Right lobe of liver (tissue), 6 donors: ENCODE data around the gene PIK3R5. TPM values are rescaled to one million over a fixed set of nuclear protein-coding genes. Genes with fewer than 3 reads are reported as not detected.
"Not testable (repeated sequence)": the region's sequence is repeated elsewhere in the genome, so short reads cannot be mapped to it uniquely, and the experiment has no call there.

Source experiments
- ATAC-seq, 4 donors: fragments of 200-7000 bp; cut with Tn5 transposase; one replicate each; pipeline ENCODE4 v1.9.1; 2020; ENCODE audit warnings: mild to moderate bottlenecking in 4 of 4, moderate library complexity in 4 of 4
- DNase-seq, 3 donors: peaks; one replicate each; pipeline ENCODE4 v3.0.0-alpha.2; 2020
- H3K27ac ChIP-seq, 3 donors: fragments of 200-600 bp; one replicate each; pipeline ENCODE4 v1.8.0; 2022
- H3K27me3 ChIP-seq, 2 donors: fragments of 200-600 bp; one replicate each; pipeline ENCODE4 v1.8.0; 2022
- H3K36me3 ChIP-seq, 4 donors: fragments of 200-600 bp; sonication (generic) in 1 of 4; one replicate each; pipeline versions ENCODE4 v1.5.1 to v1.8.0; 2017 to 2022; ENCODE audit warnings: control low read depth in 1 of 4
- H3K4me1 ChIP-seq, 4 donors: fragments of 200-600 bp; sonication (generic) in 1 of 4; one replicate each; pipeline versions ENCODE4 v1.5.1 to v1.8.0; 2017 to 2022; ENCODE audit warnings: control low read depth in 1 of 4
- H3K4me3 ChIP-seq, 3 donors: fragments of 200-600 bp; one replicate each; pipeline ENCODE4 v1.8.0; 2022
- H3K9me3 ChIP-seq, 4 donors: fragments of 200-600 bp; sonication (generic) in 1 of 4; one replicate each; pipeline versions ENCODE4 v1.5.1 to v1.8.0; 2017 to 2022; ENCODE audit warnings: control low read depth in 1 of 4
- POLR2A ChIP-seq: fragments of 450-650 bp; IDR thresholded peaks from one replicate; pipeline ENCODE4 v1.6.1; 2017; ENCODE audit warnings: antibody characterized with exemption, mild to moderate bottlenecking
- WGBS: methylation state at CpG from one replicate; pipeline ENCODE4 v1.1.6; 2018; ENCODE audit warnings: low coverage, low lambda C conversion rate; ENCODE audit not compliant: insufficient coverage; ENCODE audit errors: missing lambda C conversion rate; 5-methylcytosine and 5-hydroxymethylcytosine counted together
- intact Hi-C, 2 donors: fragments of 100-400 bp; cut with DNase I; formaldehyde crosslinking; loops; one replicate each; pipeline versions ENCODE4 v1.11.2 to v1.14.1; 2022
- total RNA-seq, 6 experiments: library from RNA; depleted of rRNA in 2 of 6; stranded (reverse); fragments of >200 nt in 2 of 6; fragmentation: NEBNext Ultra II Directional in 3 of 6; extraction: Animal tissue kit (Norgen Biotek cat#: 25700) in 3 of 6; gene quantifications; one replicate each; pipeline versions ENCODE4 v1.1.0 to v1.2.4, GENCODE V29; 2016 to 2023
- TF ChIP-seq, protein P1 (sequence below), 4 donors: fragments of 200-600 bp in 3 of 4; fragments of 450-650 bp in 1 of 4; IDR thresholded peaks; one replicate each; pipeline versions ENCODE4 v1.5.1 to v1.8.0; 2016 to 2022; ENCODE audit warnings: antibody characterized with exemption in 4 of 4, mild to moderate bottlenecking in 2 of 4
- donor health status: DM: no; HTN: yes; CAD: no.
- donor health status: DM: no; HTN: no; CAD: no.
- donor health status: DM: no; HTN: no; CAD: no.
- donor health status: DM: no; HTN: yes; CAD: no.
- donor health status: DM: no; HTN: yes; CAD: no.

Gene PIK3R5
- total RNA-seq, 6 experiments from 2014 or later = 3.7 to 6.5 (median 5.0) TPM

- Histone ChIP-seq H3K27ac (no peak overlapping the region), H3K9me3 (no peaks in the 10 kb centered on the region), H3K4me1 (peaks cover 0 to 7% (median 0%) of the 10 kb centered on the region in 4 donors), H3K27me3 (no peaks in the 10 kb centered on the region), H3K36me3 (no peaks in the 10 kb centered on the region), H3K4me3 (no peak overlapping the region)
- ATAC-seq (peak; percentile 74 to 81 (median 79)), DNase-seq (peak; percentile 66 to 74 (median 69))
- intact Hi-C loops = loop anchor here in 1 of 2 donors (10.0 kb wide), 2 partner anchors 297 to 527 kb away; no protein-coding TSS in a partner anchor
- 6% methylated on average over 9 of the region's 9 CpGs for WGBS
- TF ChIP-seq POLR2A = no peak
- TF ChIP-seq, protein P1, sequence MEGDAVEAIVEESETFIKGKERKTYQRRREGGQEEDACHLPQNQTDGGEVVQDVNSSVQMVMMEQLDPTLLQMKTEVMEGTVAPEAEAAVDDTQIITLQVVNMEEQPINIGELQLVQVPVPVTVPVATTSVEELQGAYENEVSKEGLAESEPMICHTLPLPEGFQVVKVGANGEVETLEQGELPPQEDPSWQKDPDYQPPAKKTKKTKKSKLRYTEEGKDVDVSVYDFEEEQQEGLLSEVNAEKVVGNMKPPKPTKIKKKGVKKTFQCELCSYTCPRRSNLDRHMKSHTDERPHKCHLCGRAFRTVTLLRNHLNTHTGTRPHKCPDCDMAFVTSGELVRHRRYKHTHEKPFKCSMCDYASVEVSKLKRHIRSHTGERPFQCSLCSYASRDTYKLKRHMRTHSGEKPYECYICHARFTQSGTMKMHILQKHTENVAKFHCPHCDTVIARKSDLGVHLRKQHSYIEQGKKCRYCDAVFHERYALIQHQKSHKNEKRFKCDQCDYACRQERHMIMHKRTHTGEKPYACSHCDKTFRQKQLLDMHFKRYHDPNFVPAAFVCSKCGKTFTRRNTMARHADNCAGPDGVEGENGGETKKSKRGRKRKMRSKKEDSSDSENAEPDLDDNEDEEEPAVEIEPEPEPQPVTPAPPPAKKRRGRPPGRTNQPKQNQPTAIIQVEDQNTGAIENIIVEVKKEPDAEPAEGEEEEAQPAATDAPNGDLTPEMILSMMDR (IDR thresholded peaks at IDR 0.05) = peak; percentile 77 to 92 (median 88)
Measured at GRCh38 chr17:8997994-8998628, 32.6 kb upstream of the PIK3R5 start.

DNA sequence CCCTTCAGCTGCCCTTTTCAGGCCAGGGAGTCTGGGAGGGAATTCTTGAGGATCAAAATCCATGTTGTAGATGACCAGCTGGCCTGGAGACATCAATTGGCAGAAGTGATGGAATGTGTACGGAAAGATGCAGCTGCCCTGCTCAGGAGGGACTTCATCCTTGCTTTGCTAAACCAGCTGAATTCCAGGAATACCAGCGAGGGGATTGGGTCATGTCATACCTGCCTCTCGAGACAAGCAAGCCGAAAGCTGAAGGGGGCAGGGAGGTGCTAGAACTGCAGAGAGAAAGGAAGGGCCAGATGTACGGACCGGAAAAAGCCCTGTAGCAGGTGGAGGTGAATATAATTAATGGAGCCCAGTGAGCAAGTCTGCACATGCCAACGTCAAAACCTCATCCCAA is 30.2 kb upstream of the PIK3R5 start:
- TF ChIP-seq, protein P1 (IDR thresholded peaks at IDR 0.05) = no peak
- no peak for TF ChIP-seq POLR2A
- Histone ChIP-seq H3K4me3 (no peak overlapping the region), H3K36me3 (no peaks in the 10 kb centered on the region), H3K27me3 (no peaks in the 10 kb centered on the region), H3K4me1 (no peaks in the 10 kb centered on the region), H3K27ac (no peak overlapping the region), H3K9me3 (no peaks in the 10 kb centered on the region)
- WGBS = 81% methylated on average over 5 of the region's 7 CpGs
- ATAC-seq = no peak
- no peak for DNase-seq
- intact Hi-C loops = loop anchor here in 1 of 2 donors (10.0 kb wide), 2 partner anchors 299 to 529 kb away; no protein-coding TSS in a partner anchor

DNA sequence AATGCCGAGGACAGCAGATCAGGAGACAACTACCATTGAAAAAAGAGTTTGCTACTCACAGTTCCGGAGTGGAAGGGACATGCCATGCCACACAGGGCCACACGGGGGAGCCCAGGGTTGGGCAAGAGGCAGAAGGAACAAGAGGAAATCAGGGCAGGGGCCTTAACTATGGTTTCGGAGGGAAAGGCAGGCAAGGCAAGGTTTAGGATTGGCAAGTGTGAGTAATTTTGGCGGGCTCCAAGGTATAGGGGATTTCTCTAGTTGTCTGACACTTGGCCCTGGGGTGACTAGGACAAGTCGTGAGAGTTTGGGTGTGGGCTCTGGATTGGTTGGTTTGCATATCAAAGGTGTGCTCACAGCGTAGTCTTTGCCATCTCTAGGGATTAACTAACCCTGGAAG is 28.8 kb upstream of the PIK3R5 start:
- H3K36me3 ChIP-seq = no peaks in the 10 kb centered on the region
- H3K9me3 ChIP-seq = no peaks in the 10 kb centered on the region
- no peaks in the 10 kb centered on the region for H3K4me1 ChIP-seq
- WGBS = 43% methylated on average over 7 of the region's 7 CpGs
- DNase-seq (peak; percentile 78 to 79 (median 79)), ATAC-seq (peak; percentile 79 to 90 (median 86))
- TF ChIP-seq, protein P1 (IDR thresholded peaks at IDR 0.05) = peak; percentile 67 to 84 (median 82)
- TF ChIP-seq POLR2A = no peak
- H3K27me3 ChIP-seq = no peaks in the 10 kb centered on the region
- H3K27ac ChIP-seq = no peak overlapping the region
- no peak overlapping the region for H3K4me3 ChIP-seq
- intact Hi-C loops = loop anchor here in 1 of 2 donors (10.0 kb wide), 2 partner anchors 300 to 530 kb away; no protein-coding TSS in a partner anchor

- intact Hi-C loops = loop anchor here in 1 of 2 donors (10.0 kb wide), 2 partner anchors 303 to 533 kb away; no protein-coding TSS in a partner anchor
- Histone ChIP-seq H3K4me1 (peaks cover 0 to 9% (median 0%) of the 10 kb centered on the region in 4 donors), H3K9me3 (no peaks in the 10 kb centered on the region), H3K27me3 (no peaks in the 10 kb centered on the region), H3K4me3 (no peak overlapping the region), H3K27ac (no peak overlapping the region), H3K36me3 (no peaks in the 10 kb centered on the region)
- 36% methylated on average over 6 of the region's 10 CpGs for whole genome bisulfite sequencing
- DNase-seq (peak in 2 of 3 donors; percentile 46 to 57), ATAC-seq (peak; percentile 68 to 79 (median 73))
- TF ChIP-seq POLR2A = no peak
- TF ChIP-seq, protein P1 (IDR thresholded peaks at IDR 0.05) = peak; percentile 62 to 84 (median 82)
Measured at GRCh38 chr17:8991514-8992285, 26.2 kb upstream of the PIK3R5 start.

- DNase-seq, H3K4me3 ChIP-seq, H3K27ac ChIP-seq, H3K9me3 ChIP-seq, intact Hi-C loops, H3K4me1 ChIP-seq, H3K27me3 ChIP-seq, H3K36me3 ChIP-seq: not testable (repeated sequence)
- ATAC-seq = peak in 3 of 4 donors; percentile 19 to 58 (median 43)
- 72% methylated on average over 2 of the region's 2 CpGs for WGBS
Measured at GRCh38 chr17:8988263-8988935, 22.9 kb upstream of the PIK3R5 start.
